ENCODE results near the gene HFM1.

DNA sequence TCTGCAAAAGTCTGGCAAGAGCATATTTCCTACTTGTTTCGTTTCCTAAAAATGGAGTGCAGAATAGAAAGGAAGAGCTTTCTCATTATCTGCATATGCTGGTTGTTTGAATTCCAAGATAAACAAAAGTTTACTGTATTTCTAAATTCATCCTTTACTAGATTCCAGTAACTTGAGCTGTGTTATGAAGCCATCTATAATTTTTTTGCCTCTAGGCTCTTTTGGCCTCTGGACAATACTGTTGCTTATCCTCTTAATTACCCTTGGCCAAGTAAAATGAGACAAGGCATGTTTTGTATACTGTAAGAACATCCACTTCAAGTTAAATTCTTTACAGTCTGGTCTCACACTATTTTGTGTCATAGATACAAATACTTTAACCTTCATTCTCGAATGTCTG lies 45.6 kb upstream of the HFM1 start:
- TF ChIP-seq, protein P1, sequence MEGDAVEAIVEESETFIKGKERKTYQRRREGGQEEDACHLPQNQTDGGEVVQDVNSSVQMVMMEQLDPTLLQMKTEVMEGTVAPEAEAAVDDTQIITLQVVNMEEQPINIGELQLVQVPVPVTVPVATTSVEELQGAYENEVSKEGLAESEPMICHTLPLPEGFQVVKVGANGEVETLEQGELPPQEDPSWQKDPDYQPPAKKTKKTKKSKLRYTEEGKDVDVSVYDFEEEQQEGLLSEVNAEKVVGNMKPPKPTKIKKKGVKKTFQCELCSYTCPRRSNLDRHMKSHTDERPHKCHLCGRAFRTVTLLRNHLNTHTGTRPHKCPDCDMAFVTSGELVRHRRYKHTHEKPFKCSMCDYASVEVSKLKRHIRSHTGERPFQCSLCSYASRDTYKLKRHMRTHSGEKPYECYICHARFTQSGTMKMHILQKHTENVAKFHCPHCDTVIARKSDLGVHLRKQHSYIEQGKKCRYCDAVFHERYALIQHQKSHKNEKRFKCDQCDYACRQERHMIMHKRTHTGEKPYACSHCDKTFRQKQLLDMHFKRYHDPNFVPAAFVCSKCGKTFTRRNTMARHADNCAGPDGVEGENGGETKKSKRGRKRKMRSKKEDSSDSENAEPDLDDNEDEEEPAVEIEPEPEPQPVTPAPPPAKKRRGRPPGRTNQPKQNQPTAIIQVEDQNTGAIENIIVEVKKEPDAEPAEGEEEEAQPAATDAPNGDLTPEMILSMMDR (IDR thresholded peaks at IDR 0.05; ENCODE audit: insufficient read depth, low read length) = no peak
- no peak for TF ChIP-seq SPI1 (IDR thresholded peaks at IDR 0.05; ENCODE audit: borderline replicate concordance, low read depth)
